Esophagus squamous epithelium (tissue), 4 donors: Measurements from ENCODE around the gene CBX3.

Experiments used
- CTCF ChIP-seq, 6 experiments: fragments of 450-650 bp in 4 of 6; fragments of 200-600 bp in 2 of 6; sonication (generic) in 2 of 6; IDR thresholded peaks; one replicate each; pipeline ENCODE4 v1.5.1; 2016 to 2019; ENCODE audit warnings: antibody characterized with exemption in 6 of 6, mild to moderate bottlenecking in 4 of 6, moderate library complexity in 4 of 6
- POLR2A ChIP-seq, 4 donors: fragments of 450-650 bp; IDR thresholded peaks; one replicate each; pipeline ENCODE4 v1.6.1; 2017; ENCODE audit warnings: antibody characterized with exemption in 4 of 4, mild to moderate bottlenecking in 4 of 4, moderate library complexity in 3 of 4

GRCh38 chr7:26224359-26224758, 22.8 kb downstream of the CBX3 start:
- no peak for TF ChIP-seq CTCF (IDR thresholded peaks at IDR 0.05)
- TF ChIP-seq POLR2A (IDR thresholded peaks at IDR 0.05), result no peak
